Thyroid gland (tissue), 4 donors: ENCODE data around the gene PRDX1. TPM values are rescaled to one million over a fixed set of nuclear protein-coding genes. Genes with fewer than 3 reads are reported as not detected.

Source experiments
- DNase-seq, 2 donors: peaks; one replicate each; pipeline ENCODE4 v3.0.0-alpha.2; 2019
- H3K27ac ChIP-seq, 3 donors: fragments of 200-600 bp; sonication (generic); 1 replicate in 2 of 3; 2 replicates in 1 of 3; pipeline ENCODE4 v1.5.1; 2016 to 2019; ENCODE audit warnings: mild to moderate bottlenecking in 1 of 3, moderate library complexity in 1 of 3
- H3K27me3 ChIP-seq: fragments of 200-600 bp; sonication (generic); one replicate; pipeline ENCODE4 v1.5.1; 2019
- H3K36me3 ChIP-seq, 2 donors: fragments of 200-600 bp; sonication (generic); one replicate each; pipeline ENCODE4 v1.5.1; 2016 to 2019
- H3K4me1 ChIP-seq, 2 donors: fragments of 200-600 bp; sonication (generic); one replicate each; pipeline ENCODE4 v1.5.1; 2017 to 2019
- H3K4me3 ChIP-seq, 3 donors: fragments of 200-600 bp; sonication (generic); replicated peaks in 1 of 3; 1 replicate in 2 of 3; 2 replicates in 1 of 3; pipeline ENCODE4 v1.5.1; 2016; ENCODE audit warnings: mild to moderate bottlenecking in 1 of 3
- H3K9me3 ChIP-seq: fragments of 200-600 bp; sonication (generic); one replicate; pipeline ENCODE4 v1.5.1; 2017
- CTCF ChIP-seq, 6 experiments: fragments of 200-600 bp in 3 of 6; fragments of 450-650 bp in 3 of 6; sonication (generic) in 3 of 6; IDR thresholded peaks; one replicate each; pipeline ENCODE4 v1.5.1; 2016 to 2019; ENCODE audit warnings: antibody characterized with exemption in 6 of 6, mild to moderate bottlenecking in 2 of 6, inconsistent platforms in 1 of 6, moderate library complexity in 1 of 6
- POLR2A ChIP-seq, 2 donors: fragments of 450-650 bp; IDR thresholded peaks; one replicate each; pipeline ENCODE4 v1.6.1; 2017; ENCODE audit warnings: antibody characterized with exemption in 2 of 2, mild to moderate bottlenecking in 2 of 2, moderate library complexity in 1 of 2
- WGBS, 2 donors: methylation state at CpG; one replicate each; pipeline ENCODE4 v1.1.5; 2017; 5-methylcytosine and 5-hydroxymethylcytosine counted together
- intact Hi-C: fragments of 100-400 bp; cut with DNase I; formaldehyde crosslinking; loops from one replicate; pipeline ENCODE4 v1.15.1; 2023
- total RNA-seq, 4 donors: library from RNA; depleted of rRNA; stranded (reverse); fragments of >200 nt; gene quantifications; one replicate each; pipeline ENCODE4 v1.2.3, GENCODE V29; 2016

PRDX1 gene
- total RNA-seq, 4 donors from 2014 or later: 872 to 1,202 (median 1,015) TPM

DNA sequence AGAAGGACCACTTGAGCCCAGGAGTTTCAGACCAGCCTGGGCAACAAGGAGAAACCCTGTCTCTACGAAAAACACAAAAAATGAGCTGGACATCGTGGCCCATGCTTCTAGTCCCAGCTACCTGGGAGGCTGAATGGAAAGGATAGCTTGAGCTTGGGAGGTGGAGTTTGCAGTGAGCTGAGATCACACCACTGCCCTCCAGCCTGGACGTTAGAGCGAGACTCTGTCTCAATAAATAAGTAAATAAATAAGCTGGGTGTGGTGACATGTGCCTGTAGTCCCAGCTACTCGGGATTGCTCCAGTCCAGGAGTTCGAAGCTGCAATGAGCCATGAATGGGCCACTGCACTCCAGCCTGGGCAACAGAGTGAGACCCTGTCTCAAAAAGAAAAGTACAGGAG, 32.5 kb upstream of the PRDX1 start:
- peaks cover 23 to 26% of the 10 kb centered on the region in 2 donors for H3K4me1 ChIP-seq
- no peaks in the 10 kb centered on the region for H3K36me3 ChIP-seq
- no peaks in the 10 kb centered on the region for H3K9me3 ChIP-seq
- intact Hi-C loops: no loop called here
- WGBS, 2 donors: 91% methylated on average over 6 of the region's 6 CpGs
- no peak for TF ChIP-seq POLR2A (IDR thresholded peaks at IDR 0.05)
- no peak for TF ChIP-seq CTCF (IDR thresholded peaks at IDR 0.05)
- no peak overlapping the region for H3K27ac ChIP-seq
- H3K27me3 ChIP-seq: no peaks in the 10 kb centered on the region
- no peak for DNase-seq
- no peak overlapping the region for H3K4me3 ChIP-seq

DNA sequence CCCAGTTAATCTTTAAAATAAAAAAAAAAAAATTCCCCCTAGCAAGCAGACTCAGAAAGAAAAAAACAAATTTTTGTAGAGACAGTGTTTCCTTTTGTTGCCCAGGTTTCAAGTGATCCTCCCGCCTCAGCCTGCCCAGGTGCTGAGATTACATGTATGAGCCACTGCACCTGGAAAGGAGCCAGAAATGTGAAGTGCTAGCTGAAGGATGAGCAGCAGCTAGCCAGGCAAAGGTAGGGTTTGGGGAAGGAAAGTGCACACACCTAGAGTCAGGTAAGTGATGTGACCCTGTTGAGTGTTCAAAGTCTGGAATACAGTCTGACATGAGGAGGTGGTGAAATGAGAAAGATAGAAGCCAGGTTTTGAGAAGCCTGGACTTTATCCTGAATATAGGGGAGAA, 30.6 kb upstream of the PRDX1 start:
- TF ChIP-seq CTCF (IDR thresholded peaks at IDR 0.05) (no peak), POLR2A (IDR thresholded peaks at IDR 0.05) (no peak)
- peak; percentile 90 to 94 for DNase-seq
- H3K36me3 ChIP-seq: no peaks in the 10 kb centered on the region
- no peaks in the 10 kb centered on the region for H3K9me3 ChIP-seq
- 29 to 32% methylated on average over 1 of the region's 1 CpG for WGBS, 2 donors
- H3K4me1 ChIP-seq: peaks cover 19 to 24% of the 10 kb centered on the region in 2 donors
- H3K27ac ChIP-seq: no peak overlapping the region
- no peaks in the 10 kb centered on the region for H3K27me3 ChIP-seq
- H3K4me3 ChIP-seq: no peak overlapping the region
- intact Hi-C loops: no loop called here

DNA sequence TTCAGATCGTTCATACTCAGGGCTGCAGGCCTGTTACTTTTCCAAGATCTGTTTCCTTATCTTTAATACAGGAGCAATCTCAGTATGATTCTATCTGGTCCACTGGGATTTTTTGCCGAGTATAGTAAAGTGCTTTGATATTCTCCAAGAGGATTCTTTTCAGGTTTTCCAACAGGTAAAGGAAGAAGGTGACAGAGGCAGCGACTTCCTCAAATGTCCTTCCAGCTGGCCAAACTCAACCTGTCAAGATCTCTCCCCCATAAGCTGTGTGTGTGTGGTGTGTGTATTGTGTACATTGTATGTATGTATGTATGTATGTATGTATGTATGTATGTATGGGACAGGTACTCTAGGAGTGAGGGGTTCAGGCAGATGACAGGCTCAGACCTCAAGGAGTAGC, 30.0 kb upstream of the PRDX1 start:
- no peaks in the 10 kb centered on the region for H3K27me3 ChIP-seq
- TF ChIP-seq POLR2A (IDR thresholded peaks at IDR 0.05) (no peak), CTCF (IDR thresholded peaks at IDR 0.05) (no peak)
- no peaks in the 10 kb centered on the region for H3K9me3 ChIP-seq
- DNase-seq: no peak
- peak overlapping the region in 1 of 3 donors; percentile 52 for H3K4me3 ChIP-seq
- intact Hi-C loops: no loop called here
- WGBS, 2 donors: 23 to 27% methylated on average over 3 of the region's 3 CpGs
- H3K27ac ChIP-seq: peak overlapping the region in 2 of 3 donors; percentile 91 to 92
- peaks cover 18 to 20% of the 10 kb centered on the region in 2 donors for H3K4me1 ChIP-seq
- no peaks in the 10 kb centered on the region for H3K36me3 ChIP-seq

- Histone ChIP-seq H3K27me3 (no peaks in the 10 kb centered on the region), H3K4me3 (peak within 1 kb of the TSS; percentile 52 to 64 (median 60)), H3K27ac (peak within 1 kb of the TSS; percentile 80 to 92 (median 91)), H3K9me3 (no peaks in the 10 kb centered on the region), H3K36me3 (no peaks in the 10 kb centered on the region), H3K4me1 (peaks cover 18 to 26% of the 10 kb centered on the region in 2 donors)
- WGBS, 2 donors: 6 to 7% methylated on average over 16 to 22 of the region's 47 CpGs
- intact Hi-C loops: no loop called here
- TF ChIP-seq POLR2A (IDR thresholded peaks at IDR 0.05) (peak in 1 of 2 donors; percentile 79), CTCF (IDR thresholded peaks at IDR 0.05) (peak in 1 of 6 experiments; percentile 23)
- peak; percentile 92 to 93 for DNase-seq
These were observed 29.0 kb upstream of the PRDX1 start, which contains the start of gene AKR1A1 for GRCh38 chr1:45550401-45551351. TSS of gene AKR1A1 (plus strand) at chr1:45550826. CDS start at chr1:45561795, 10,969 bp downstream.
